Measurements from ENCODE around the gene HK1. TPM values are rescaled to one million over a fixed set of nuclear protein-coding genes. Genes with fewer than 3 reads are reported as not detected.

Gene HK1
- total and polyA plus RNA-seq, 10 donors: 19.0 to 108 (median 63.4) TPM

- H3K4me3 ChIP-seq: peak overlapping the region in 6 of 8 donors; percentile 4 to 62 (median 32)
- peaks cover 6 to 57% (median 27%) of the 10 kb centered on the region in 6 donors for H3K4me1 ChIP-seq
- H3K27me3 ChIP-seq (replicated peaks in 1 of 7): no peaks in the 10 kb centered on the region
- intact Hi-C loops (cut with DNase I; ENCODE audit: low total_unique reads): loop anchor here (5.0 kb wide), 1 partner anchor 98 kb away; no protein-coding TSS in a partner anchor
- peaks cover 0 to 14% (median 0%) of the 10 kb centered on the region in 6 donors for H3K36me3 ChIP-seq
- TF ChIP-seq CTCF (IDR thresholded peaks at IDR 0.05 in 8 of 11, conservative IDR thresholded peaks at IDR 0.05 in 3 of 11): no peak
- 14 to 32% (median 21%) methylated on average over 7 of the region's 7 CpGs for WGBS, 5 donors
- H3K9me3 ChIP-seq: no peaks in the 10 kb centered on the region
- H3K27ac ChIP-seq: peak overlapping the region; percentile 86 to 94 (median 91)
- no peak for DNase-seq
These were observed 130.8 kb downstream of the HK1 start for GRCh38 chr10:69409176-69409495.

- peaks cover 0 to 5% (median 0%) of the 10 kb centered on the region in 6 donors for H3K36me3 ChIP-seq
- H3K4me3 ChIP-seq: no peak overlapping the region
- intact Hi-C loops (cut with DNase I; ENCODE audit: low total_unique reads): loop anchor here (5.0 kb wide), 1 partner anchor 97 kb away; no protein-coding TSS in a partner anchor
- peaks cover 6 to 57% (median 27%) of the 10 kb centered on the region in 6 donors for H3K4me1 ChIP-seq
- DNase-seq: peak; percentile 81
- peak overlapping the region in 6 of 8 donors; percentile 29 to 94 (median 91) for H3K27ac ChIP-seq
- H3K27me3 ChIP-seq (replicated peaks in 1 of 7): no peaks in the 10 kb centered on the region
- H3K9me3 ChIP-seq: no peaks in the 10 kb centered on the region
- peak in 1 of 3 donors; percentile 75 for TF ChIP-seq POLR2AphosphoS5 (IDR thresholded peaks at IDR 0.05)
- TF ChIP-seq POLR2A (IDR thresholded peaks at IDR 0.05): no peak
- 30 to 46% (median 38%) methylated on average over 5 to 6 of the region's 6 CpGs for WGBS, 5 donors
These were observed 131.7 kb downstream of the HK1 start for GRCh38 chr10:69409968-69410367.

- peak; percentile 68 for DNase-seq
These were observed 132.2 kb downstream of the HK1 start for GRCh38 chr10:69410487-69410886.

GRCh38 chr10:69411476-69411875, 133.2 kb downstream of the HK1 start:
- H3K27me3 ChIP-seq (replicated peaks in 1 of 7): no peaks in the 10 kb centered on the region
- intact Hi-C loops (cut with DNase I; ENCODE audit: low total_unique reads): no loop called here
- DNase-seq: no peak
- no peak overlapping the region for H3K4me3 ChIP-seq
- peak overlapping the region in 1 of 8 donors; percentile 94 for H3K27ac ChIP-seq
- H3K36me3 ChIP-seq: no peaks in the 10 kb centered on the region
- TF ChIP-seq CTCF (IDR thresholded peaks at IDR 0.05 in 8 of 11, conservative IDR thresholded peaks at IDR 0.05 in 3 of 11): no peak
- no peak for TF ChIP-seq POLR2AphosphoS5 (IDR thresholded peaks at IDR 0.05)
- no peak for TF ChIP-seq POLR2A (IDR thresholded peaks at IDR 0.05)
- peaks cover 6 to 49% (median 27%) of the 10 kb centered on the region in 6 donors for H3K4me1 ChIP-seq
- no peaks in the 10 kb centered on the region for H3K9me3 ChIP-seq
- WGBS, 5 donors: 61 to 92% (median 83%) methylated on average over 4 of the region's 4 CpGs

More at GRCh38 chr10:69410487-69410886, 132.2 kb downstream of the HK1 start:
- H3K4me1 ChIP-seq: peaks cover 6 to 57% (median 27%) of the 10 kb centered on the region in 6 donors
- no peaks in the 10 kb centered on the region for H3K27me3 ChIP-seq (replicated peaks in 1 of 7)
- no peaks in the 10 kb centered on the region for H3K9me3 ChIP-seq
- H3K4me3 ChIP-seq: no peak overlapping the region
- peak overlapping the region in 5 of 8 donors; percentile 29 to 94 (median 91) for H3K27ac ChIP-seq
- TF ChIP-seq POLR2A (IDR thresholded peaks at IDR 0.05) (no peak), POLR2AphosphoS5 (IDR thresholded peaks at IDR 0.05) (no peak)
- intact Hi-C loops (cut with DNase I; ENCODE audit: low total_unique reads): no loop called here
- 83 to 90% (median 86%) methylated on average over 10 of the region's 10 CpGs for WGBS, 5 donors
- H3K36me3 ChIP-seq: peaks cover 0 to under 1% (median 0%) of the 10 kb centered on the region in 6 donors

- Histone ChIP-seq H3K4me1 (peaks cover 6 to 41% (median 25%) of the 10 kb centered on the region in 6 donors), H3K27me3 (replicated peaks in 1 of 7) (no peaks in the 10 kb centered on the region), H3K36me3 (no peaks in the 10 kb centered on the region), H3K27ac (no peak overlapping the region), H3K4me3 (no peak overlapping the region), H3K9me3 (no peaks in the 10 kb centered on the region)
- intact Hi-C loops (cut with DNase I; ENCODE audit: low total_unique reads): no loop called here
- 53 to 75% (median 64%) methylated on average over 3 of the region's 3 CpGs for WGBS, 5 donors
- TF ChIP-seq CTCF (IDR thresholded peaks at IDR 0.05 in 8 of 11, conservative IDR thresholded peaks at IDR 0.05 in 3 of 11) (no peak), POLR2AphosphoS5 (IDR thresholded peaks at IDR 0.05) (no peak), POLR2A (IDR thresholded peaks at IDR 0.05) (no peak)
- DNase-seq: peak; percentile 30
These were observed 134.0 kb downstream of the HK1 start for GRCh38 chr10:69412232-69412790.
